Measurements from ENCODE around the gene CMSS1.

DNA sequence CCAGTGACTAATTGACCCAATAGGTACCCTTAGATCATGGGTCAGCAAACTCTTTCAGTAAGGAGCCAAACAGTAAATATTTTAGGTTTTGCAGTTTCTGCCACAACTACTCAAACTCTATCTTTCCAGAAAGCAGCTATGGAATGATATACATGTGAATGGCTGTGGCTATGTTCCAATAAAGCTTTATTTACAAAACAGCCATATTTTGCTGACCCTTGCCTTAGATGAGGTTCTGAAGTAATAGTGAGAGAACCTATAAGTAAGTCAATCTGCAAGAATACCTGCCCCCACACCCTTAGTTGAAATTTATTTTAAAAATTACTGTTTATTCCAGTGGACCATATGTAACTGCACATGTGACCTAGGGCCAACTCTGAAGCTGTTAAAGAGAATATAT lies 134.0 kb downstream of the CMSS1 start:
- TF ChIP-seq YY1 (IDR thresholded peaks at IDR 0.05; ENCODE audit: insufficient read depth, insufficient read length) (no peak), ZNF274 (IDR thresholded peaks at IDR 0.05; ENCODE audit: low read depth, low read length) (no peak), SUZ12 (IDR thresholded peaks at IDR 0.05; ENCODE audit: extremely low read depth, insufficient read depth, insufficient read length) (no peak)
